Activated T-cell treated with anti-CD3 and anti-CD28 coated beads, Interleukin-2, amount 50 U/mL, for 1 hour (primary cell): ENCODE measurements around the gene CHD9NB.
"Not testable (repeated sequence)": the region's sequence is repeated elsewhere in the genome, so short reads cannot be mapped to it uniquely, and the experiment has no call there.

ENCODE experiments used
- DNase-seq: peaks from one replicate; pipeline ENCODE4 v3.0.0-alpha.2; 2020

The CHD9NB gene

GRCh38 chr16:53055541-53056391 is 3.1 kb upstream of the CHD9NB start:
- DNase-seq: no peak

- peak; percentile 82 for DNase-seq
These were observed 2.2 kb upstream of the CHD9NB start, which contains the start of gene CHD9 for GRCh38 chr16:53054670-53055485. Gene CHD9, plus strand, starts transcription at chr16:53054991. Its CDS starts 101,099 bp downstream, at chr16:53156090.

GRCh38 chr16:53053967-53054669 is 1.4 kb upstream of the CHD9NB start:
- DNase-seq: no peak

- not testable (repeated sequence) for DNase-seq
These were observed 1.4 kb downstream of the CHD9NB start for GRCh38 chr16:53051255-53051654.

- no peak for DNase-seq
These were observed 4.4 kb downstream of the CHD9NB start for GRCh38 chr16:53048139-53048915.

GRCh38 chr16:53047515-53047914 is 5.2 kb downstream of the CHD9NB start:
- DNase-seq: not testable (repeated sequence)

- no peak for DNase-seq
These were observed 7.1 kb downstream of the CHD9NB start for GRCh38 chr16:53045341-53046220.

- no peak for DNase-seq
These were observed 8.6 kb downstream of the CHD9NB start for GRCh38 chr16:53043986-53044601.

- DNase-seq: no peak
These were observed 9.3 kb downstream of the CHD9NB start for GRCh38 chr16:53043428-53043831.

- DNase-seq: no peak
These were observed 10.4 kb downstream of the CHD9NB start for GRCh38 chr16:53042235-53042701.

- DNase-seq: no peak
These were observed 11.2 kb downstream of the CHD9NB start for GRCh38 chr16:53041320-53042051.

- DNase-seq: no peak
These were observed 11.9 kb downstream of the CHD9NB start for GRCh38 chr16:53040788-53041187.

GRCh38 chr16:53036711-53037110 is 16.0 kb downstream of the CHD9NB start:
- DNase-seq: not testable (repeated sequence)

- DNase-seq: no peak
These were observed 16.6 kb downstream of the CHD9NB start for GRCh38 chr16:53036066-53036465.

- DNase-seq: no peak
These were observed 17.3 kb downstream of the CHD9NB start for GRCh38 chr16:53035176-53035942.

GRCh38 chr16:53034306-53034705 is 18.4 kb downstream of the CHD9NB start:
- no peak for DNase-seq

GRCh38 chr16:53031323-53031942 is 21.3 kb downstream of the CHD9NB start:
- no peak for DNase-seq

GRCh38 chr16:53029971-53030370 is 22.7 kb downstream of the CHD9NB start:
- DNase-seq: no peak

GRCh38 chr16:53024045-53024444 is 28.7 kb downstream of the CHD9NB start:
- DNase-seq: no peak
